Left ventricle myocardium inferior (tissue), 1 donor: ENCODE measurements around the gene RUNX1. TPM values are rescaled to one million over a fixed set of nuclear protein-coding genes. Genes with fewer than 3 reads are reported as not detected.

Source experiments
- DNase-seq: peaks from one replicate; pipeline ENCODE4 v3.0.0-alpha.2; 2020
- H3K27ac ChIP-seq: fragments of 200-600 bp; replicated peaks from 2 replicates; pipeline ENCODE4 v1.8.0; 2021
- H3K27me3 ChIP-seq: fragments of 200-600 bp; 2 replicates; pipeline ENCODE4 v1.8.0; 2021; ENCODE audit warnings: low read depth
- H3K36me3 ChIP-seq: fragments of 200-600 bp; 2 replicates; pipeline ENCODE4 v1.8.0; 2021
- H3K4me1 ChIP-seq: fragments of 200-600 bp; 2 replicates; pipeline ENCODE4 v1.8.0; 2021
- H3K4me3 ChIP-seq: fragments of 200-600 bp; 2 replicates; pipeline ENCODE4 v1.8.0; 2021; ENCODE audit warnings: mild to moderate bottlenecking, moderate library complexity
- H3K9me3 ChIP-seq: fragments of 200-600 bp; replicated peaks from 2 replicates; pipeline ENCODE4 v1.8.0; 2021
- intact Hi-C: fragments of 100-400 bp; cut with micrococcal nuclease; formaldehyde crosslinking; loops from one replicate; pipeline ENCODE4 v1.11.0; 2022
- total RNA-seq: library from RNA; stranded (reverse); fragmentation: NEBNext Ultra II Directional; extraction: Animal tissue kit (Norgen Biotek cat#: 25700); gene quantifications from one replicate; pipeline ENCODE4 v1.2.1, GENCODE V29; 2021
- TF ChIP-seq, protein P1 (sequence below): fragments of 200-600 bp; IDR thresholded peaks from 2 replicates; pipeline ENCODE4 v1.8.0; 2021; ENCODE audit warnings: antibody characterized with exemption, mild to moderate bottlenecking, borderline replicate concordance
- donor health status: DM: no; HTN: yes; CAD: no; lungs with severe emphysema.

The RUNX1 gene
- total RNA-seq, 1 donor from 2014 or later = 1.5 TPM

GRCh38 chr21:34765619-34766018 is 283.5 kb downstream of the RUNX1 start:
- Histone ChIP-seq H3K9me3 (peaks cover 10% of the 10 kb centered on the region), H3K27ac (no peak overlapping the region), H3K4me3 (no peak overlapping the region), H3K27me3 (peaks cover 16% of the 10 kb centered on the region), H3K36me3 (no peaks in the 10 kb centered on the region), H3K4me1 (no peaks in the 10 kb centered on the region)
- DNase-seq = no peak
- intact Hi-C loops = no loop called here
- TF ChIP-seq, protein P1, sequence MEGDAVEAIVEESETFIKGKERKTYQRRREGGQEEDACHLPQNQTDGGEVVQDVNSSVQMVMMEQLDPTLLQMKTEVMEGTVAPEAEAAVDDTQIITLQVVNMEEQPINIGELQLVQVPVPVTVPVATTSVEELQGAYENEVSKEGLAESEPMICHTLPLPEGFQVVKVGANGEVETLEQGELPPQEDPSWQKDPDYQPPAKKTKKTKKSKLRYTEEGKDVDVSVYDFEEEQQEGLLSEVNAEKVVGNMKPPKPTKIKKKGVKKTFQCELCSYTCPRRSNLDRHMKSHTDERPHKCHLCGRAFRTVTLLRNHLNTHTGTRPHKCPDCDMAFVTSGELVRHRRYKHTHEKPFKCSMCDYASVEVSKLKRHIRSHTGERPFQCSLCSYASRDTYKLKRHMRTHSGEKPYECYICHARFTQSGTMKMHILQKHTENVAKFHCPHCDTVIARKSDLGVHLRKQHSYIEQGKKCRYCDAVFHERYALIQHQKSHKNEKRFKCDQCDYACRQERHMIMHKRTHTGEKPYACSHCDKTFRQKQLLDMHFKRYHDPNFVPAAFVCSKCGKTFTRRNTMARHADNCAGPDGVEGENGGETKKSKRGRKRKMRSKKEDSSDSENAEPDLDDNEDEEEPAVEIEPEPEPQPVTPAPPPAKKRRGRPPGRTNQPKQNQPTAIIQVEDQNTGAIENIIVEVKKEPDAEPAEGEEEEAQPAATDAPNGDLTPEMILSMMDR = no peak

- Histone ChIP-seq H3K9me3 (peaks cover 10% of the 10 kb centered on the region), H3K4me3 (no peak overlapping the region), H3K36me3 (no peaks in the 10 kb centered on the region), H3K27ac (no peak overlapping the region), H3K27me3 (peaks cover 13% of the 10 kb centered on the region), H3K4me1 (no peaks in the 10 kb centered on the region)
- TF ChIP-seq, protein P1 = no peak
- DNase-seq = no peak
- intact Hi-C loops = no loop called here
Measured at GRCh38 chr21:34764715-34765284, 284.3 kb downstream of the RUNX1 start.

DNA sequence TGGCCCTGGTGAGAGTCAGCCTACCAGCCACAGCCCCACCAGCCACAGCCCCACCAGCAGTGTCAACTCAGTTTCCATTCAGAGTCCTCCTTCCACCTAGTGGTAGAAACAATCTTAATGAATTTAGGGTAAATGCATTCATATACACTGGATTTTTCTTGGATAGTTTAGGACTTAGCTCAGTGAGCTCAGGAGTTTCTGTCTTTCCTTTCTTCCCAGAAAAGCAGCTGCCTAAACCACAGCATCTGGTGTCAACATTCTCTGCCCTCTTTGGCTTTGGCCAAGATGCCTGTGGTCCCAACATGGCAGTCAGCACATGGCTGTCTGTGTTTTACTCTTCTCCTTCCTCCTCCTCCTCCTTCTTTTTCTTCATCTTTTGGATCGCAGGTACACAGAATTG is 286.3 kb downstream of the RUNX1 start:
- no peaks in the 10 kb centered on the region for H3K4me1 ChIP-seq

DNA sequence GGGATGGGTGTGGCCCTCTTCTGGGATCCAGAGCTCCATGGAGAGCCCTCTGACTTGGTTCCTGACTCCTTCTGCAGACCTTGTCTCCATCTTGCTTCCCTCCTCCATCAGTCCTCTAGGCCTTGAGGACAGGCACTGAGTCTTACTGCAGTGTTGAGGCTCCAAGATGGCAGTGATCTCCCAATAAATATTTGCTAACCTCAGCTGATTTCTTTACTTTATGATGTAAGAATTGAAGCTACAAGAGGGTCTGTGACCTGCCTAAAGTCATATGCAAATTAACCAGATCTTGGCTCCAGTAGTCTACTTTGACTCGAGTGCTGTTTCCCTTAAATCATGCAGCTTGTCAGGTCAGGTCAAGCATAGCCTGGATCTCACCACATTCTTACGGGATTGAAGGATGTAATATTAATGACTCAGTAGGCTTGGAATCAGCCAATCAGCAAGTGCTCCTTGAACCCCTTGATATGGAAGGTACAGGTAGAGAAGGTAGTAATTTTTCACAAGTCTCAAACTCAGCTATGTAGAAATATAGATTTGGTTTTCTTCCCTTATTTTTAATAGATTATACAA is 287.3 kb downstream of the RUNX1 start:
- Histone ChIP-seq H3K4me3 (no peak overlapping the region), H3K9me3 (peaks cover 10% of the 10 kb centered on the region), H3K27me3 (peaks cover 23% of the 10 kb centered on the region), H3K36me3 (no peaks in the 10 kb centered on the region), H3K27ac (no peak overlapping the region), H3K4me1 (no peaks in the 10 kb centered on the region)
- TF ChIP-seq, protein P1 = no peak
- intact Hi-C loops = no loop called here
- no peak for DNase-seq

More for the DNA sequence above, 286.3 kb downstream of the RUNX1 start:
- H3K4me3 ChIP-seq = no peak overlapping the region
- H3K36me3 ChIP-seq = no peaks in the 10 kb centered on the region
- TF ChIP-seq, protein P1 = no peak
- H3K27ac ChIP-seq = no peak overlapping the region
- intact Hi-C loops = no loop called here
- peaks cover 10% of the 10 kb centered on the region for H3K9me3 ChIP-seq
- DNase-seq = no peak
- H3K27me3 ChIP-seq = peaks cover 17% of the 10 kb centered on the region

DNA sequence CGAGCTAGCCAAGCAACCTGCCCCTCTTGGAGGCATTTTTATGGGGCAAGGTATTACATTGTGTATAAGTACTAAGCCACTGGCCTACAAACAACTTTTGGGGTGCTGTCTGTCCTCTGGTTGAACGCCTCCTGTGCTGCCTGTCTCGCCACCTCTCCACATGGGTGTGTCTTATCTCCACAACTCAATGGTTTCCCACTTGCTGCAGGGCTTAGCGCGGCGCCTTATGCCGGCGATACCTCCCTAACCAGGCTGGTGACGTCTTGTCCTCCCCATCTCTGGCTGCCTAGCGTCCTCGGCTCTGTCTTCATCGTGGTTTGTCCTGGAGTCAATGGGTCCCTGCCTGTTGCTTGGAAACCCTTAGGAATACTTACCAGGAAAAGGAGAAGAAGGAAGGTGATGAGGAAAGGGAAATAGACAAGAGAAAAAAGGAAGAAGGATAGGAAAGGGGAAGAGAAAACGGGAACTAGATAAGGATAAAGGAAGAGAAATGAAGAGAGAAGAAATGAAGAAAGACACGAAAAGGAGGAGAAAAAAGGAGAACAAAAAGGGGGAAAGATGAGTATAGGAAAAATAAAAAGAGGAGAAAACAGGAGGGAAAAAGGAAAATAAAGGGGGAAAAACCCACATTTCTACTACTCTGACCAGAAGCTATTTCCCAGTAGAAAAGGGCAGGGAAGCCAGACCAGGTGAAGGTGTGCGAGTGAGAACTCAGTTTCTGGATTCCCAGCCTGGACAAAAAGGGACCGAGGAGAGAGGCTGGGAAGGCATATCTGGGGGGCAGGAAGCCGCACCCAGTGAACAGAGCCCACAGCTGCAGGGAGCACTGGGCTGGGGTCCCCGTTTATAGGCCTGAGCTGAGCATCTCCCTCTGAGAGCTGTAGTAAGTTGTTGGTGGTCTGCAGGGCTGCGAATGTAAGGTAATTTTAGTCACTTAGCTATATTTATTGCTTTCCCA is 294.1 kb downstream of the RUNX1 start:
- intact Hi-C loops = no loop called here

More for the DNA sequence above, 294.1 kb downstream of the RUNX1 start:
- H3K9me3 ChIP-seq = no peaks in the 10 kb centered on the region
- peaks cover 77% of the 10 kb centered on the region for H3K27me3 ChIP-seq
- H3K4me1 ChIP-seq = no peaks in the 10 kb centered on the region
- TF ChIP-seq, protein P1 = no peak
- H3K27ac ChIP-seq = no peak overlapping the region
- no peak overlapping the region for H3K4me3 ChIP-seq
- DNase-seq = no peak
- H3K36me3 ChIP-seq = no peaks in the 10 kb centered on the region
